Fibroblast of mammary gland (primary cell): ENCODE measurements around the gene PIGX.

Source experiments
- DNase-seq: peaks from one replicate; pipeline ENCODE4 v3.0.0-alpha.2; 2010; ENCODE audit warnings: low read depth
- H3K4me3 ChIP-seq: 2 replicates; pipeline ENCODE4 v1.5.1; 2011; ENCODE audit warnings: low read depth, mild to moderate bottlenecking, low read length, moderate library complexity; ENCODE audit not compliant: control insufficient read depth
- CTCF ChIP-seq: conservative IDR thresholded peaks from 2 replicates; pipeline ENCODE4 v1.5.1; 2011; ENCODE audit warnings: low read depth, low read length, inconsistent platforms; ENCODE audit not compliant: control insufficient read depth, insufficient read depth

PIGX gene

GRCh38 chr3:196721097-196721496 lies 8.9 kb downstream of the PIGX start:
- no peak for DNase-seq
- no peak for TF ChIP-seq CTCF
- no peak overlapping the region for H3K4me3 ChIP-seq

- no peak for TF ChIP-seq CTCF
- no peak overlapping the region for H3K4me3 ChIP-seq
- peak; percentile 78 for DNase-seq
Measured at GRCh38 chr3:196726788-196727675, 14.9 kb downstream of the PIGX start.

- no peak overlapping the region for H3K4me3 ChIP-seq
- no peak for TF ChIP-seq CTCF
- DNase-seq, result peak; percentile 12
Measured at GRCh38 chr3:196735751-196736150, 23.6 kb downstream of the PIGX start.

- TF ChIP-seq CTCF, result no peak
- DNase-seq, result no peak
- no peak overlapping the region for H3K4me3 ChIP-seq
Measured at GRCh38 chr3:196736670-196737374, 24.6 kb downstream of the PIGX start.

GRCh38 chr3:196737655-196738054 lies 25.5 kb downstream of the PIGX start:
- TF ChIP-seq CTCF, result no peak
- no peak for DNase-seq
- H3K4me3 ChIP-seq, result no peak overlapping the region

- DNase-seq, result peak; percentile 79
- TF ChIP-seq CTCF, result no peak
- H3K4me3 ChIP-seq, result peak within 1 kb of the TSS; percentile 77
Measured at GRCh38 chr3:196739671-196740480, 27.7 kb downstream of the PIGX start, which contains the start of gene PAK2. PAK2 (plus strand) TSS chr3:196739857; CDS start chr3:196782647, 42,790 bp downstream.
